ENCODE results near the gene NCOA3.

- TF ChIP-seq POLR2A (IDR thresholded peaks at IDR 0.05): no peak
- no peak for TF ChIP-seq POLR2AphosphoS5 (IDR thresholded peaks at IDR 0.05)
- TF ChIP-seq CTCF (IDR thresholded peaks at IDR 0.05): no peak
- TF ChIP-seq EP300 (IDR thresholded peaks at IDR 0.05): no peak
Observed at GRCh38 chr20:47515843-47516242, 14.2 kb downstream of the NCOA3 start.
